ENCODE data around the gene PCSK6.

The PCSK6 gene

DNA sequence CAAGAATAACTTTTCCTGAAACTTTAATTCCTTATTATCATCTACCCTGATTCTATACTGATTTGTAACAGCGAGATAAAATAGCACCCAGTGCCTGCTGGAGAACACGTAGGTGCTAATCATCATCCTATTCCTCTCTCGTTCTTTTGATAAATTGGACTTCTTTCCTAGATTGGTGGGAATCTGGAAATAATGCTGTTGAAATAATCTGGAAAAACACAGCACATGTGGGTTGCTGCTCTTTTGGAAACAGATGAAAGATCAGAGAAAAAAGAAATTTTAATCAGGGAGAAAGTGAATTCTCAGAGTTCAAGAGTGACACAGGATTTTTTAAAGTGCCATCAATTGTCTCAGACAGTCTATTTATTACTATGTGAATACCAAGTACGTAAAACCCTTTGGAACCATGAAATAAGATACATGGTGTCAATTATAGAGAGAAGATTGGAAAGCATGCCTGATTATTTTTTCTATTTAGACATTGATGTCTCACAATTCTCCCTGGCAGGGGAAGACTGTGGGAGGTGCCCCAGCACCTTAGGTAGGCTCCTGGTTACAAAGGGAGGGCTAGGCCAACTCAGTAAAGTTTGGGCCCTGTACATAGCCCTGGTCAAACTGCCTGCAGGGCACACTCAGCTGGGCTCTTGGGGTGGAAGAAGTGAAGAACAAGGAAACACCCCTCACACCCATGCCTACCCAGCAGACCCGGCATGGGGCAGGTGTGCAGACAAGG is 134.4 kb downstream of the PCSK6 start:
- no peak for TF ChIP-seq EGR1 (IDR thresholded peaks at IDR 0.05)
- TF ChIP-seq CEBPB (IDR thresholded peaks at IDR 0.05) = no peak
- TF ChIP-seq RAD21 (IDR thresholded peaks at IDR 0.05; ENCODE audit: low read depth) = no peak
- TF ChIP-seq TAF1 (IDR thresholded peaks at IDR 0.05; ENCODE audit: low read depth) = no peak
- TF ChIP-seq ZBTB7A (IDR thresholded peaks at IDR 0.05; ENCODE audit: low read depth) = no peak
- TF ChIP-seq, protein P1, sequence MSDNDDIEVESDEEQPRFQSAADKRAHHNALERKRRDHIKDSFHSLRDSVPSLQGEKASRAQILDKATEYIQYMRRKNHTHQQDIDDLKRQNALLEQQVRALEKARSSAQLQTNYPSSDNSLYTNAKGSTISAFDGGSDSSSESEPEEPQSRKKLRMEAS (IDR thresholded peaks at IDR 0.05) = no peak
- TF ChIP-seq TCF12 (IDR thresholded peaks at IDR 0.05; ENCODE audit: low read depth) = no peak
- TF ChIP-seq EP300 (IDR thresholded peaks at IDR 0.05; ENCODE audit: borderline replicate concordance) = no peak
- TF ChIP-seq CREB1 (IDR thresholded peaks at IDR 0.05; ENCODE audit: low read depth) = no peak
- no peak for TF ChIP-seq FOXM1 (IDR thresholded peaks at IDR 0.05; ENCODE audit: borderline replicate concordance, low read depth)
- TF ChIP-seq, protein P2, sequence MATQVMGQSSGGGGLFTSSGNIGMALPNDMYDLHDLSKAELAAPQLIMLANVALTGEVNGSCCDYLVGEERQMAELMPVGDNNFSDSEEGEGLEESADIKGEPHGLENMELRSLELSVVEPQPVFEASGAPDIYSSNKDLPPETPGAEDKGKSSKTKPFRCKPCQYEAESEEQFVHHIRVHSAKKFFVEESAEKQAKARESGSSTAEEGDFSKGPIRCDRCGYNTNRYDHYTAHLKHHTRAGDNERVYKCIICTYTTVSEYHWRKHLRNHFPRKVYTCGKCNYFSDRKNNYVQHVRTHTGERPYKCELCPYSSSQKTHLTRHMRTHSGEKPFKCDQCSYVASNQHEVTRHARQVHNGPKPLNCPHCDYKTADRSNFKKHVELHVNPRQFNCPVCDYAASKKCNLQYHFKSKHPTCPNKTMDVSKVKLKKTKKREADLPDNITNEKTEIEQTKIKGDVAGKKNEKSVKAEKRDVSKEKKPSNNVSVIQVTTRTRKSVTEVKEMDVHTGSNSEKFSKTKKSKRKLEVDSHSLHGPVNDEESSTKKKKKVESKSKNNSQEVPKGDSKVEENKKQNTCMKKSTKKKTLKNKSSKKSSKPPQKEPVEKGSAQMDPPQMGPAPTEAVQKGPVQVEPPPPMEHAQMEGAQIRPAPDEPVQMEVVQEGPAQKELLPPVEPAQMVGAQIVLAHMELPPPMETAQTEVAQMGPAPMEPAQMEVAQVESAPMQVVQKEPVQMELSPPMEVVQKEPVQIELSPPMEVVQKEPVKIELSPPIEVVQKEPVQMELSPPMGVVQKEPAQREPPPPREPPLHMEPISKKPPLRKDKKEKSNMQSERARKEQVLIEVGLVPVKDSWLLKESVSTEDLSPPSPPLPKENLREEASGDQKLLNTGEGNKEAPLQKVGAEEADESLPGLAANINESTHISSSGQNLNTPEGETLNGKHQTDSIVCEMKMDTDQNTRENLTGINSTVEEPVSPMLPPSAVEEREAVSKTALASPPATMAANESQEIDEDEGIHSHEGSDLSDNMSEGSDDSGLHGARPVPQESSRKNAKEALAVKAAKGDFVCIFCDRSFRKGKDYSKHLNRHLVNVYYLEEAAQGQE (IDR thresholded peaks at IDR 0.05; ENCODE audit: low read depth) = no peak

DNA sequence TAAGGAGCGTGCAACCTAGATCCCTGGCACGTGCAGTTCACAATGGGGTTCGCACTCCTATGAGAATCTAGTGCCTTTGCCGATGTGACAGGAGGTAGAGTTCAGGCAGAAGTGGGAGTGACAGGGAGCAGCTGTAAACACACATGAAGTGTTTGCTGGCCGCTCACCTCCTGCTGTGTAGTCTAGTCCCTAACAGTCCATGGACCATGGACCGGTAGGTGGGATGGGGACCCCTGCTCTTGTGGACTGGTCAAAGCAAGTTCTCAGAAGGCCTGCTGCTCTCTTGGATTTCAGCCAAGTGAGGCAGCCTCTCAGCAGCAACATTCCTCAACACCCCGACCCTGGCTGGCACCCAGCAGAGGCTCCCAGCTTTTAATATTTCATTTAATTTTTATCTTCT is 136.3 kb downstream of the PCSK6 start:
- TF ChIP-seq CEBPB (IDR thresholded peaks at IDR 0.05) (no peak), ZBTB7A (IDR thresholded peaks at IDR 0.05; ENCODE audit: low read depth) (no peak)

DNA sequence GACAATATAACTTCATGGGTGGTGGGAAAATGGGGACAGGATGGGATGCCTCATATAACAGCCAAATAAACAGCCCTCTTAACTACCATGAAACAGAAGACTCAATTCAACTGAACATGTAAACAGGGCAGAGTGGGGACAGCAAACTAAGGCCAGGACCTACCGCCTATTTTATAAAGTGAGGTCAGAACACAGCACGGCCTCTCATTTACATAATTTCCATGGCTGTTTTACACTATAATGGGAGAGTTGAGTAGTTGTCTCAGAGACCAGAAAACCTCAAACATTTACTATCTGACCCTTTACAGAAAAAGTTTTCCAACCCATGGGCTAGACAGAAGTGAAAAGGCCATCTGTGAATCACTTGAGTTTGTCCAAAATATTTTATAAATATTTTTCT is 137.8 kb downstream of the PCSK6 start:
- TF ChIP-seq TAF1 (IDR thresholded peaks at IDR 0.05; ENCODE audit: low read depth) (no peak), EP300 (IDR thresholded peaks at IDR 0.05; ENCODE audit: borderline replicate concordance) (no peak), TCF12 (IDR thresholded peaks at IDR 0.05; ENCODE audit: low read depth) (no peak), ZBTB7A (IDR thresholded peaks at IDR 0.05; ENCODE audit: low read depth) (no peak), YY1 (IDR thresholded peaks at IDR 0.05; ENCODE audit: low read depth) (no peak), FOXM1 (IDR thresholded peaks at IDR 0.05; ENCODE audit: borderline replicate concordance, low read depth) (no peak), CREB1 (IDR thresholded peaks at IDR 0.05; ENCODE audit: low read depth) (no peak), EGR1 (IDR thresholded peaks at IDR 0.05) (no peak), CEBPB (IDR thresholded peaks at IDR 0.05) (no peak), NFIC (IDR thresholded peaks at IDR 0.05) (no peak), RAD21 (IDR thresholded peaks at IDR 0.05; ENCODE audit: low read depth) (no peak)
- TF ChIP-seq, protein P2 (IDR thresholded peaks at IDR 0.05; ENCODE audit: low read depth) = no peak
- TF ChIP-seq, protein P3, sequence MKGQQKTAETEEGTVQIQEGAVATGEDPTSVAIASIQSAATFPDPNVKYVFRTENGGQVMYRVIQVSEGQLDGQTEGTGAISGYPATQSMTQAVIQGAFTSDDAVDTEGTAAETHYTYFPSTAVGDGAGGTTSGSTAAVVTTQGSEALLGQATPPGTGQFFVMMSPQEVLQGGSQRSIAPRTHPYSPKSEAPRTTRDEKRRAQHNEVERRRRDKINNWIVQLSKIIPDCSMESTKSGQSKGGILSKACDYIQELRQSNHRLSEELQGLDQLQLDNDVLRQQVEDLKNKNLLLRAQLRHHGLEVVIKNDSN (IDR thresholded peaks at IDR 0.05) = no peak
- TF ChIP-seq, protein P1 (IDR thresholded peaks at IDR 0.05) = no peak

DNA sequence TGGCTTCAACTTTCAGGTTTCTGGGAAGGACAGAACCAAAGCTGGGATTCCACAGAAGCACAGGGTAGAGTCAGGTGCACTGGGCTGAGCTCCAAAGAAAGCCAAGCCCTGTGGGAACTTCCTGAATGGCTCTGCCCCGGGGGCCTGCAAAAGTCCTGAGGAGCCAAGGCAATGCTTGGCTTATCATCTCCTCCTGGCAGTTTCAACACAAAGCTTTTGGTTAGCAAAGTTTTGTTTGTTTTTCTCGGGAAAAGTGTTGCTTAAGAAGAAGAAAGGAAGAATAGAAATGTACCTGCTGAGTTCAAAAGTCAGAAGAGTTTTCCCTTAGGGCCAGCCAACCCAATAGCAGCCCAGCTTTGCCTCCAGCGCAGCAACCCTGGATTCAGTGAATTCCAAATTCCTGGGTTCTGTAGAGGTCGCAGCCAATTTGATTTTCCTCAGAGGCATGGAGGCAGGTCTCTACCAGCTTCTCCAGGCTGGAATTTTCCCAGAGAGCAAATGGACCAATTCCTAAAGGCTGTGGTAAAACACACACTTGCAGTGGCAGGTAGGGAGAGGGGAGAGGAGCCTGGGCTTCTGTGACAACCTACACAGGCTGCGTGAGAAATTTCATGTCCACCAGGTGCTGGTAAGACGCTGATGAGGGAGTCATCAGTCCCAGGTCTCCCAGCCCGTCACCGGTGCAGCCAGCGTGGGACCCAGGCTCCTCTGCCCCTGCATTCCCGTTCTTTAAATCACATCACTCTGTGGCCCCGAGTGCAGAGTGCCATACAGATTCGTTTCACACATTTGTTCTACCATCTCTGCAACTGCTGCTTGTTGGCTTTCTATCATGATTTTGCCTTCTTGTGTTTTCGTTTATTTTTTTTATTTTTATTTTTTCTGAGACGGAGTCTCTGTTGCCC is 140.2 kb downstream of the PCSK6 start:
- TF ChIP-seq, protein P3 (IDR thresholded peaks at IDR 0.05) = no peak
- TF ChIP-seq, protein P1 (IDR thresholded peaks at IDR 0.05) = no peak
- no peak for TF ChIP-seq RAD21 (IDR thresholded peaks at IDR 0.05; ENCODE audit: low read depth)
- TF ChIP-seq ZBTB7A (IDR thresholded peaks at IDR 0.05; ENCODE audit: low read depth) = no peak
- TF ChIP-seq FOXM1 (IDR thresholded peaks at IDR 0.05; ENCODE audit: borderline replicate concordance, low read depth) = no peak
- TF ChIP-seq CEBPB (IDR thresholded peaks at IDR 0.05) = no peak
- no peak for TF ChIP-seq CREB1 (IDR thresholded peaks at IDR 0.05; ENCODE audit: low read depth)
- TF ChIP-seq EGR1 (IDR thresholded peaks at IDR 0.05) = no peak
- TF ChIP-seq TAF1 (IDR thresholded peaks at IDR 0.05; ENCODE audit: low read depth) = no peak
- no peak for TF ChIP-seq TEAD4 (IDR thresholded peaks at IDR 0.05)
- TF ChIP-seq YY1 (IDR thresholded peaks at IDR 0.05; ENCODE audit: low read depth) = no peak
- no peak for TF ChIP-seq TCF12 (IDR thresholded peaks at IDR 0.05; ENCODE audit: low read depth)
- no peak for TF ChIP-seq NFIC (IDR thresholded peaks at IDR 0.05)
- no peak for TF ChIP-seq EP300 (IDR thresholded peaks at IDR 0.05; ENCODE audit: borderline replicate concordance)
- TF ChIP-seq, protein P2 (IDR thresholded peaks at IDR 0.05; ENCODE audit: low read depth) = no peak

Data from Ishikawa (cell line).